Kidney (tissue), 14 donors: ENCODE data around the gene HS6ST1. TPM values are rescaled to one million over a fixed set of nuclear protein-coding genes. Genes with fewer than 3 reads are reported as not detected.

ENCODE experiments used
- DNase-seq, 5 donors: peaks; one replicate each; pipeline ENCODE4 v3.0.0-alpha.2; 2013 to 2020
- FAIRE-seq: peaks from 2 replicates; lab custom pipeline; 2012; peaks lifted over from hg19 to GRCh38; lab: Jason Lieb, UNC
- H3K27ac ChIP-seq, 2 donors: one replicate each; pipeline ENCODE4 v1.7.0; 2013; ENCODE audit warnings: low read depth in 2 of 2, low read length in 2 of 2, inconsistent platforms in 1 of 2
- H3K27me3 ChIP-seq: one replicate; pipeline ENCODE4 v1.7.1; 2013; ENCODE audit warnings: low read length, inconsistent platforms; ENCODE audit not compliant: control insufficient read depth, insufficient read depth
- H3K36me3 ChIP-seq, 3 donors: one replicate each; pipeline versions ENCODE4 v1.7.0 to v1.7.1; 2013; ENCODE audit warnings: low read length in 3 of 3, control low read depth in 1 of 3, inconsistent platforms in 1 of 3; ENCODE audit not compliant: insufficient read depth in 3 of 3, control insufficient read depth in 2 of 3
- H3K4me1 ChIP-seq, 3 donors: one replicate each; pipeline versions ENCODE4 v1.7.0 to v1.7.1; 2013; ENCODE audit warnings: low read length in 3 of 3, inconsistent platforms in 1 of 3, low read depth in 1 of 3; ENCODE audit not compliant: control insufficient read depth in 2 of 3, insufficient read depth in 2 of 3
- H3K4me3 ChIP-seq, 3 donors: one replicate each; pipeline versions ENCODE4 v1.7.0 to v1.8.1; 2013; ENCODE audit warnings: low read length in 3 of 3, control low read depth in 1 of 3, inconsistent platforms in 1 of 3
- H3K9ac ChIP-seq, 3 donors: one replicate each; pipeline versions ENCODE4 v1.7.0 to v1.7.1; 2013; ENCODE audit warnings: low read length in 3 of 3, control low read depth in 1 of 3, inconsistent platforms in 1 of 3
- H3K9me3 ChIP-seq, 3 donors: one replicate each; pipeline versions ENCODE4 v1.7.0 to v1.7.1; 2013; ENCODE audit warnings: low read length in 3 of 3, control low read depth in 1 of 3, inconsistent platforms in 1 of 3; ENCODE audit not compliant: control insufficient read depth in 2 of 3, insufficient read depth in 1 of 3
- CTCF ChIP-seq: IDR thresholded peaks from 3 replicates; pipeline ENCODE4 v1.5.1; 2012; ENCODE audit warnings: mild to moderate bottlenecking, moderate library complexity, borderline replicate concordance; ENCODE audit not compliant: insufficient read depth; ENCODE audit errors: extremely low read depth
- intact Hi-C: fragments of 100-400 bp; cut with DNase I; formaldehyde crosslinking; loops from one replicate; pipeline ENCODE4 v1.11.1; 2022
- polyA plus RNA-seq: library from polyadenylated mRNA; stranded (reverse); fragments of 350-450 nt; fragmentation: Illumina TruSeq; extraction: RNeasy Lipid Tissue Mini Kit (QIAGEN cat#74804); gene quantifications from one replicate; pipeline ENCODE4 v1.2.3, GENCODE V29; 2014; ENCODE audit warnings: low read depth, low replicate concordance; ENCODE audit not compliant: insufficient read depth
- total RNA-seq: library from RNA; stranded (reverse); fragmentation: NEBNext Ultra II Directional; extraction: Animal tissue kit (Norgen Biotek cat#: 25700); gene quantifications from one replicate; pipeline ENCODE4 v1.2.1, GENCODE V29; 2021
- donor health status: control.
- donor health status: control.
- donor health status: control.
- donor health status: control.
- donor health status: control.
- donor health status: DM: yes; HTN: yes; CAD: no.
- donor health status: Normal renal cell carcinoma (clear cell type).

HS6ST1 gene
- total and polyA plus RNA-seq, 2 donors from 2014 or later: 49.6 to 73.9 TPM

- FAIRE-seq (no peak), DNase-seq (peak in 1 of 5 donors; percentile 48)
- Histone ChIP-seq H3K36me3 (no peaks in the 10 kb centered on the region), H3K4me1 (peaks cover 0 to 10% (median 7%) of the 10 kb centered on the region in 3 donors), H3K27ac (no peak overlapping the region), H3K4me3 (no peak overlapping the region), H3K27me3 (no peaks in the 10 kb centered on the region), H3K9me3 (no peaks in the 10 kb centered on the region), H3K9ac (no peak overlapping the region)
- no peak for TF ChIP-seq CTCF
- intact Hi-C loops: no loop called here
Measured at GRCh38 chr2:128363934-128364361, 45.3 kb upstream of the HS6ST1 start.

DNA sequence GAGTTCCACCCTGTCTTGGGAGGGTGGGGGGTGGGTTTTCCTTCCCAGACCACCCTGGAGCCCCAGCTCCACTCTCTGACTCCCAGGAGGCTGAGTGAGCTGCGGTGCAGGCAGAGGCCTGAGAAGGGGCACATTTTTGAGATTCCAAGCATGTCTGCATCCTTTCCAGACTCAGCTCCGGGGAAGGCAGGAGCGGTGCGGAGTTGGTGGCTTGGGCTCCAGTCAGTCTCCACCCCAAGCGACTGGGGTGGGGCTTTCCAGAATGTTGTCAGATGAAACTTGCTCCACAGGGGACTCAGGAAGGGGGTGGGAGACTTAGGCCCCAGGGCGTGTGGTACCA is 44.2 kb upstream of the HS6ST1 start:
- Histone ChIP-seq H3K27ac (no peak overlapping the region), H3K27me3 (no peaks in the 10 kb centered on the region), H3K9me3 (no peaks in the 10 kb centered on the region), H3K9ac (no peak overlapping the region), H3K4me1 (peaks cover 0 to 5% (median 4%) of the 10 kb centered on the region in 3 donors), H3K4me3 (no peak overlapping the region), H3K36me3 (no peaks in the 10 kb centered on the region)
- intact Hi-C loops: no loop called here
- DNase-seq: peak; percentile 88 to 95 (median 90)
- TF ChIP-seq CTCF: no peak
- no peak for FAIRE-seq

DNA sequence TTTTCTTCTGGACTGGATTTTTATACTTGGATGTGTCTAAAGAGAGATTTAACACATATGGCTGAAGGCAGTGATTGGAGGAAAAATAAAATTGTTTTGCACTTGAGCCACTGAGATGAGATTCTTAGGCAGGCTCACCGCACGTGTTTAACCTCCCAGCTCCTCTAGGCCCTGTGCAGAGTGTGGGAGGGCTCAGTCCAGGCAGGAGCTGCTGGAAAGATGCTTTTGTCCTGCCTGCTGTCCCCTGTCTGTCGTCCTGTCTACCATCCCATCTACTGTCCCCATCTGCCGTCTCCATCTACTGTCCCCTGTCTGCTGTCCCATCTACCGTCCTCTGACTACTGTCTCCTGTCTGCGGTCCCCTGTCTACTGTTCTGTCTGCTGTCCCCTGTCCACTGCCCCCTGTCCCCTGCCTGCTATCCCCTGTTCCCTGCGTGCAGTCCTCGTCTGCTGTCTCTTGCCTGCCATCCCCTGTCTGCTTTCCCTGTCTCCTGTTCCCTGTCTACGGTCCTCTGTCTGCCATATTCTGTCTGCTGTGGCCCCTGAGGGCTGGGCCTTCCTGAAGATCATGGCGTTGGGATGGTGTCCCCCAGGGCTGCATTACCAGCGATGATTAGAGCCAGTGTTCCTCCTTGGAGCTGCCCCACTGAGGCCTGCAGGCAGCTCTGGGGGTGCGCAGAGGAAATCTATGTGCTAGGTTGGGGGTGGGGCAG is 43.7 kb upstream of the HS6ST1 start:
- Histone ChIP-seq H3K4me1 (peaks cover 0 to 5% (median 4%) of the 10 kb centered on the region in 3 donors), H3K36me3 (no peaks in the 10 kb centered on the region), H3K27ac (no peak overlapping the region), H3K9me3 (no peaks in the 10 kb centered on the region), H3K27me3 (no peaks in the 10 kb centered on the region), H3K4me3 (no peak overlapping the region), H3K9ac (no peak overlapping the region)
- DNase-seq: no peak
- intact Hi-C loops: no loop called here
- FAIRE-seq: no peak
- no peak for TF ChIP-seq CTCF
